Fibroblast of villous mesenchyme (primary cell): ENCODE measurements around the gene SEZ6L2. TPM values are rescaled to one million over a fixed set of nuclear protein-coding genes. Genes with fewer than 3 reads are reported as not detected.
"Not testable (repeated sequence)": the region's sequence is repeated elsewhere in the genome, so short reads cannot be mapped to it uniquely, and the experiment has no call there.

Experiments used
- DNase-seq: peaks from one replicate; pipeline ENCODE4 v3.0.0-alpha.2; 2010; ENCODE audit warnings: low read depth
- H3K4me3 ChIP-seq: 2 replicates; pipeline ENCODE4 v1.5.1; 2011; ENCODE audit warnings: low read depth, mild to moderate bottlenecking, low read length
- CTCF ChIP-seq: IDR thresholded peaks from 2 replicates; pipeline ENCODE4 v1.5.1; 2012; ENCODE audit warnings: low read depth, mild to moderate bottlenecking, low read length; ENCODE audit not compliant: insufficient read depth
- total RNA-seq: library from RNA; depleted of rRNA; stranded (reverse); fragments of >200 nt; gene quantifications from 2 replicates; pipeline ENCODE4 v1.2.3, GENCODE V29; 2012

SEZ6L2 gene
- total RNA-seq, 1 donor: 4.7 TPM

- no peak overlapping the region for H3K4me3 ChIP-seq
- TF ChIP-seq CTCF: no peak
- DNase-seq: no peak
Observed at GRCh38 chr16:29916979-29917378, 17.6 kb upstream of the SEZ6L2 start.

GRCh38 chr16:29915590-29916247 lies 16.4 kb upstream of the SEZ6L2 start:
- no peak overlapping the region for H3K4me3 ChIP-seq
- peak; percentile 40 for DNase-seq
- TF ChIP-seq CTCF: no peak

GRCh38 chr16:29913514-29913913 lies 14.2 kb upstream of the SEZ6L2 start:
- no peak for DNase-seq
- no peak overlapping the region for H3K4me3 ChIP-seq
- TF ChIP-seq CTCF: no peak

GRCh38 chr16:29912087-29912486 lies 12.7 kb upstream of the SEZ6L2 start:
- no peak for TF ChIP-seq CTCF

GRCh38 chr16:29911676-29912010 lies 12.3 kb upstream of the SEZ6L2 start:
- TF ChIP-seq CTCF: no peak
- H3K4me3 ChIP-seq: no peak overlapping the region
- DNase-seq: no peak

More at GRCh38 chr16:29912087-29912486, 12.7 kb upstream of the SEZ6L2 start:
- no peak for DNase-seq
- H3K4me3 ChIP-seq: no peak overlapping the region

- H3K4me3 ChIP-seq: no peak overlapping the region
- TF ChIP-seq CTCF: no peak
- no peak for DNase-seq
Observed at GRCh38 chr16:29910819-29911675, 11.7 kb upstream of the SEZ6L2 start.

- H3K4me3 ChIP-seq, DNase-seq: not testable (repeated sequence)
Observed at GRCh38 chr16:29909851-29910250, 10.5 kb upstream of the SEZ6L2 start.
